ENCODE results near the gene P3R3URF.

The P3R3URF gene

DNA sequence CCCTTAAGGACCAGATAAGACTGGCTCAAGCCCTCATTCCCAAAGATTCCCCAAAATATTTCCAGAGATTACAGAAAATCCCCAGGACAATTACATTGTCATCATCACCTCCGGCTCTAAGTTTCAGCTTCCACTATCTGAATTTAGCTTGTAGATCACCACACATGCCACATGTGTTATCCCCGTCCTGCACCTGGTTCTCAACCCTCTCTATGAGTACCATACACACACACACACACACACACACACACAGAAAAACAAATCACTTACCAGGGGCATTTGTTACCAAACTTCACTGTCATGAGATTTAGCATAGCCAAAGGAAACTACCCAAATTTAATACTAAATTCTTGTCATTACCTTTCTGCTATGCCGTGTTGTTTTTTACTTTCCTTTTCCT lies 16.8 kb downstream of the P3R3URF start:
- H3K27ac ChIP-seq, result no peak overlapping the region
- no peak for TF ChIP-seq ZFX (IDR thresholded peaks at IDR 0.05; ENCODE audit: borderline replicate concordance)
- TF ChIP-seq CTCF (IDR thresholded peaks at IDR 0.05), result no peak

- TF ChIP-seq ZFX (IDR thresholded peaks at IDR 0.05; ENCODE audit: borderline replicate concordance) (no peak), CTCF (IDR thresholded peaks at IDR 0.05) (no peak)
Measured at GRCh38 chr1:46158312-46159281, 17.7 kb downstream of the P3R3URF start.

GRCh38 chr1:46157916-46158311 lies 18.4 kb downstream of the P3R3URF start:
- no peak overlapping the region for H3K27ac ChIP-seq
- TF ChIP-seq CTCF (IDR thresholded peaks at IDR 0.05) (no peak), ZFX (IDR thresholded peaks at IDR 0.05; ENCODE audit: borderline replicate concordance) (no peak)

More at GRCh38 chr1:46158312-46159281, 17.7 kb downstream of the P3R3URF start:
- no peak overlapping the region for H3K27ac ChIP-seq

GRCh38 chr1:46153732-46154131 lies 22.6 kb downstream of the P3R3URF start:
- H3K27ac ChIP-seq, result no peak overlapping the region
- no peak for TF ChIP-seq ZFX (IDR thresholded peaks at IDR 0.05; ENCODE audit: borderline replicate concordance)
- no peak for TF ChIP-seq CTCF (IDR thresholded peaks at IDR 0.05)

DNA sequence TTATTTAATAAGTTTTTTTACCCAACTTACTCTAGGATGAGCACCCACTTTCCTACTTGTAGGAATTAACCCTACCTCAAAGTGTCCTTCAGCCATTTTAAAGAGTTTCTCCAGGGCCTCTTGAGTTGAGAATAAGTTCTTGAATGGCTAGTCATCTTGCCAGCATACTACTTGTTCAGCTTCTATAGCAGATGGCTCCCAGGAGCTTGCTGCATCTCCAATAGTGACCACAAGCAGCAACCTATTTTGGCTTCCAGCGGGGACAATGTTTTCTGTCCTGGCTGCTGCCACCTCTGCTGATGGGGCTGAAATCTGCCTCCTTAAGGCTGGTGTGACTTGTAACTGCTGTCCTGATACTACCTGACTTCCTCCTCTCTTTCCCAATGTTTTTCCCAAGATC lies 23.1 kb downstream of the P3R3URF start:
- TF ChIP-seq CTCF (IDR thresholded peaks at IDR 0.05), result no peak
- TF ChIP-seq ZFX (IDR thresholded peaks at IDR 0.05; ENCODE audit: borderline replicate concordance), result no peak
- no peak overlapping the region for H3K27ac ChIP-seq

GRCh38 chr1:46152016-46152415 lies 24.3 kb downstream of the P3R3URF start:
- no peak overlapping the region for H3K27ac ChIP-seq
- TF ChIP-seq CTCF (IDR thresholded peaks at IDR 0.05) (no peak), ZFX (IDR thresholded peaks at IDR 0.05; ENCODE audit: borderline replicate concordance) (no peak)

DNA sequence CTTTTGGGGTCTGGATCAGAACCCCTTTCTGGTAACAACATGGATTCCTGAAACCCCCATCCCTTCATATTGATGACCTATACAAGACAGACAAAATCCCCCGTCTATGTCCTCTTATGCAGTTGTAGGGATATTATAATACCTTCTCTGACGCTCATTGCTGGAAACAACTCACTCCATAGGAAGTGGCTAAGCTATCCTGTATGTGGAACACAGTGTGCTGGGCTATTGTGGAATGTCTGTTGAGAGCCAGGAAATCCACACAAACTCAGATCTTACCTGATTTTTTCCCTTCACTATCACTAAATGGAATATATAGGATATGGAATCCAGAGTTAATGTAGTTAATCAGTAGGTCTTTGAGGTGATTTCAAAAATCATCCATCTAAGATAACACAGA lies 26.2 kb downstream of the P3R3URF start:
- no peak for TF ChIP-seq CTCF (IDR thresholded peaks at IDR 0.05)
- TF ChIP-seq ZFX (IDR thresholded peaks at IDR 0.05; ENCODE audit: borderline replicate concordance), result no peak
- no peak overlapping the region for H3K27ac ChIP-seq

Data from 22Rv1 (cell line).